ENCODE data around the gene MYLK.

The MYLK gene

GRCh38 chr3:123877965-123878364 lies 6.2 kb downstream of the MYLK start:
- no peak for DNase-seq (ENCODE audit: low read depth)

GRCh38 chr3:123877466-123877865 lies 6.7 kb downstream of the MYLK start:
- DNase-seq (ENCODE audit: low read depth) = no peak

GRCh38 chr3:123876858-123877257 lies 7.3 kb downstream of the MYLK start:
- no peak for DNase-seq (ENCODE audit: low read depth)

- no peak for DNase-seq (ENCODE audit: low read depth)
These were observed 11.5 kb downstream of the MYLK start for GRCh38 chr3:123872621-123873020.

- DNase-seq (ENCODE audit: low read depth) = no peak
These were observed 12.2 kb downstream of the MYLK start for GRCh38 chr3:123871946-123872345.

GRCh38 chr3:123870033-123870432 lies 14.1 kb downstream of the MYLK start:
- no peak for DNase-seq (ENCODE audit: low read depth)

- no peak for DNase-seq (ENCODE audit: low read depth)
These were observed 15.0 kb downstream of the MYLK start for GRCh38 chr3:123869165-123869564.

GRCh38 chr3:123864706-123865105 lies 19.4 kb downstream of the MYLK start:
- no peak for DNase-seq (ENCODE audit: low read depth)

GRCh38 chr3:123862152-123862551 lies 22.0 kb downstream of the MYLK start:
- DNase-seq (ENCODE audit: low read depth) = no peak

- DNase-seq (ENCODE audit: low read depth) = no peak
These were observed 22.9 kb downstream of the MYLK start for GRCh38 chr3:123861081-123861836.

- DNase-seq (ENCODE audit: low read depth) = no peak
These were observed 25.0 kb downstream of the MYLK start for GRCh38 chr3:123859177-123859576.

- DNase-seq (ENCODE audit: low read depth) = no peak
These were observed 29.2 kb downstream of the MYLK start for GRCh38 chr3:123854905-123855304.

GRCh38 chr3:123853686-123854372 lies 30.3 kb downstream of the MYLK start:
- DNase-seq (ENCODE audit: low read depth) = no peak

GRCh38 chr3:123847209-123847608 lies 36.9 kb downstream of the MYLK start:
- DNase-seq (ENCODE audit: low read depth) = no peak

- DNase-seq (ENCODE audit: low read depth) = no peak
These were observed 40.5 kb downstream of the MYLK start for GRCh38 chr3:123843668-123844067.

- no peak for DNase-seq (ENCODE audit: low read depth)
These were observed 41.4 kb downstream of the MYLK start for GRCh38 chr3:123842711-123843110.

- no peak for DNase-seq (ENCODE audit: low read depth)
These were observed 42.5 kb downstream of the MYLK start for GRCh38 chr3:123841476-123842238.

- no peak for DNase-seq (ENCODE audit: low read depth)
These were observed 43.2 kb downstream of the MYLK start for GRCh38 chr3:123840961-123841360.

- no peak for DNase-seq (ENCODE audit: low read depth)
These were observed 46.3 kb downstream of the MYLK start for GRCh38 chr3:123837858-123838257.

GRCh38 chr3:123834631-123835030 lies 49.5 kb downstream of the MYLK start:
- DNase-seq (ENCODE audit: low read depth) = no peak

GRCh38 chr3:123833398-123833785 lies 50.7 kb downstream of the MYLK start:
- DNase-seq (ENCODE audit: low read depth) = no peak

GRCh38 chr3:123832692-123833397 lies 51.3 kb downstream of the MYLK start:
- no peak for DNase-seq (ENCODE audit: low read depth)

Measured in activated T-cell treated with anti-CD3 and anti-CD28 coated beads for 1 hour (primary cell).